ENCODE measurements around the gene NPTN.

GRCh38 chr15:73539212-73540128 is 93.7 kb downstream of the NPTN start:
- TF ChIP-seq CTCF (conservative IDR thresholded peaks at IDR 0.05; ENCODE audit: low read length) (no peak), EZH2phosphoT487 (IDR thresholded peaks at IDR 0.05; ENCODE audit: borderline replicate concordance, low read depth, low read length) (no peak)
